Spleen (tissue), 7 donors: ENCODE measurements around the gene RNF187.

Source experiments
- CTCF ChIP-seq, 11 experiments: fragments of 200-600 bp in 7 of 11; fragments of 450-650 bp in 4 of 11; sonication (generic) in 4 of 11; IDR thresholded peaks in 8 of 11; conservative IDR thresholded peaks in 3 of 11; 1 replicate in 7 of 11; 2 replicates in 4 of 11; pipeline versions ENCODE4 v1.4.0 to v1.8.0; 2016 to 2021; ENCODE audit warnings: antibody characterized with exemption in 11 of 11, inconsistent platforms in 4 of 11, mild to moderate bottlenecking in 1 of 11
- POLR2A ChIP-seq, 3 donors: fragments of 450-650 bp; IDR thresholded peaks; one replicate each; pipeline ENCODE4 v1.5.1; 2017; ENCODE audit warnings: antibody characterized with exemption in 3 of 3, mild to moderate bottlenecking in 1 of 3
- POLR2AphosphoS5 ChIP-seq, 3 donors: sonication (generic); formaldehyde crosslinking; IDR thresholded peaks; one replicate each; pipeline ENCODE4 v1.5.1; 2017; ENCODE audit warnings: antibody characterized with exemption in 3 of 3
- donor health status: DM: no; HTN: no; CAD: no; lungs with moderate emphysema.
- donor health status: DM: no; HTN: no; CAD: no.
- donor health status: DM: no; HTN: no; CAD: no.

- TF ChIP-seq CTCF (IDR thresholded peaks at IDR 0.05 in 8 of 11, conservative IDR thresholded peaks at IDR 0.05 in 3 of 11), result no peak
- no peak for TF ChIP-seq POLR2A (IDR thresholded peaks at IDR 0.05)
- no peak for TF ChIP-seq POLR2AphosphoS5 (IDR thresholded peaks at IDR 0.05)
These were observed 43.0 kb downstream of the RNF187 start for GRCh38 chr1:228530086-228530758.
